ES-I3 (cell line): Measurements from ENCODE around the gene MGAT2.
"Not testable (repeated sequence)": the region's sequence is repeated elsewhere in the genome, so short reads cannot be mapped to it uniquely, and the experiment has no call there.

Experiments
- H3K36me3 ChIP-seq: 2 replicates; pipeline ENCODE4 v1.6.1; 2013; ENCODE audit warnings: mild to moderate bottlenecking, low read length, control low read depth, moderate library complexity; ENCODE audit not compliant: insufficient read depth
- H3K4me1 ChIP-seq: 2 replicates; pipeline ENCODE4 v1.6.1; 2013; ENCODE audit warnings: mild to moderate bottlenecking, control low read depth, low read length; ENCODE audit not compliant: insufficient read depth
- H3K9ac ChIP-seq: 2 replicates; pipeline ENCODE4 v1.6.1; 2013; ENCODE audit warnings: low read depth, mild to moderate bottlenecking, low read length, moderate library complexity
- H3K9me3 ChIP-seq: 2 replicates; pipeline ENCODE4 v1.6.1; 2013; ENCODE audit warnings: mild to moderate bottlenecking, low read length, moderate library complexity; ENCODE audit not compliant: control insufficient read depth, insufficient read depth

Gene MGAT2

GRCh38 chr14:49620182-49621113 is at the start of gene MGAT2, which contains the start of gene RPL36AL:
TSS of gene MGAT2 (plus strand) at chr14:49620799. CDS start at chr14:49621269, 470 bp downstream.
TSS of gene RPL36AL (minus strand) at chr14:49620626. CDS start at chr14:49619104, 1,522 bp downstream.
- Histone ChIP-seq H3K9ac (peak within 1 kb of the TSS; percentile 100), H3K4me1 (peaks cover 5% of the 10 kb centered on the region; the same call in 1 of the 2 replicates)

GRCh38 chr14:49574038-49574437 is 46.6 kb upstream of the MGAT2 start:
- Histone ChIP-seq H3K9ac (no peak overlapping the region), H3K4me1 (no peaks in the 10 kb centered on the region), H3K9me3 (no peaks in the 10 kb centered on the region), H3K36me3 (peaks cover 24% of the 10 kb centered on the region)

More at GRCh38 chr14:49620182-49621113, at the start of gene MGAT2, which contains the start of gene RPL36AL:
- H3K9me3 ChIP-seq, result no peaks in the 10 kb centered on the region
- H3K36me3 ChIP-seq, result peaks cover 11% of the 10 kb centered on the region

- Histone ChIP-seq H3K9ac (no peak overlapping the region), H3K4me1 (peaks cover 6% of the 10 kb centered on the region; the same call in 1 of the 2 replicates), H3K9me3 (no peaks in the 10 kb centered on the region), H3K36me3 (peaks cover 28% of the 10 kb centered on the region)
These were observed 42.5 kb upstream of the MGAT2 start for GRCh38 chr14:49578141-49578540.

- H3K9me3 ChIP-seq, result no peaks in the 10 kb centered on the region
- peaks cover 37% of the 10 kb centered on the region for H3K36me3 ChIP-seq
- H3K9ac ChIP-seq, result no peak overlapping the region
- peaks cover 16% of the 10 kb centered on the region; the same call in 1 of the 2 replicates for H3K4me1 ChIP-seq
These were observed 40.8 kb upstream of the MGAT2 start for GRCh38 chr14:49579841-49580240.

GRCh38 chr14:49581209-49582112 is 39.1 kb upstream of the MGAT2 start:
- peaks cover 16% of the 10 kb centered on the region; the same call in 1 of the 2 replicates for H3K4me1 ChIP-seq
- H3K9ac ChIP-seq, result no peak overlapping the region
- H3K9me3 ChIP-seq, result no peaks in the 10 kb centered on the region
- H3K36me3 ChIP-seq, result peaks cover 33% of the 10 kb centered on the region

- H3K36me3 ChIP-seq, result peaks cover 28% of the 10 kb centered on the region
- peaks cover 16% of the 10 kb centered on the region; the same call in 1 of the 2 replicates for H3K4me1 ChIP-seq
- H3K9ac ChIP-seq, result no peak overlapping the region
- H3K9me3 ChIP-seq, result no peaks in the 10 kb centered on the region
These were observed 38.3 kb upstream of the MGAT2 start for GRCh38 chr14:49582113-49582977.

- Histone ChIP-seq H3K36me3 (peaks cover 23% of the 10 kb centered on the region), H3K4me1 (peaks cover 16% of the 10 kb centered on the region; the same call in 1 of the 2 replicates), H3K9me3 (no peaks in the 10 kb centered on the region), H3K9ac (peak overlapping the region; percentile 98)
These were observed 37.0 kb upstream of the MGAT2 start for GRCh38 chr14:49583629-49584028.

- no peaks in the 10 kb centered on the region for H3K9me3 ChIP-seq
- peaks cover 16% of the 10 kb centered on the region; the same call in 1 of the 2 replicates for H3K4me1 ChIP-seq
- H3K9ac ChIP-seq, result peak overlapping the region; percentile 98
- H3K36me3 ChIP-seq, result peaks cover 23% of the 10 kb centered on the region
These were observed 36.5 kb upstream of the MGAT2 start for GRCh38 chr14:49584058-49584457.

GRCh38 chr14:49584981-49585640 is 35.5 kb upstream of the MGAT2 start:
- Histone ChIP-seq H3K4me1 (peaks cover 16% of the 10 kb centered on the region; the same call in 1 of the 2 replicates), H3K9ac (peak overlapping the region; percentile 98), H3K36me3 (peaks cover 23% of the 10 kb centered on the region)
- not testable (repeated sequence) for H3K9me3 ChIP-seq

- H3K9me3 ChIP-seq, result no peaks in the 10 kb centered on the region
- H3K4me1 ChIP-seq, result peaks cover 16% of the 10 kb centered on the region; the same call in 1 of the 2 replicates
- H3K36me3 ChIP-seq, result peaks cover 23% of the 10 kb centered on the region
- peak within 1 kb of the TSS; percentile 98 for H3K9ac ChIP-seq
These were observed 34.6 kb upstream of the MGAT2 start, which contains the start of gene RPS29 for GRCh38 chr14:49585803-49586672. TSS of gene RPS29 (minus strand) at chr14:49586380. CDS start at chr14:49586346, 34 bp downstream.

- Histone ChIP-seq H3K9me3 (no peaks in the 10 kb centered on the region), H3K9ac (peak overlapping the region; percentile 24; the same call in 1 of the 2 replicates), H3K4me1 (peaks cover 16% of the 10 kb centered on the region; the same call in 1 of the 2 replicates), H3K36me3 (peaks cover 23% of the 10 kb centered on the region)
These were observed 33.7 kb upstream of the MGAT2 start for GRCh38 chr14:49586673-49587460.
